ENCODE data around the gene HSPG2.

GRCh38 chr1:21931171-21932093, 5.7 kb downstream of the HSPG2 start:
- TF ChIP-seq CTCF (conservative IDR thresholded peaks at IDR 0.05 in 1 of 2, IDR thresholded peaks at IDR 0.05 in 1 of 2; ENCODE audit: extremely low read depth in 1 of 2, insufficient read depth in 1 of 2, low read depth in 1 of 2, low read length in 2 of 2) = no peak
- no peak for TF ChIP-seq EZH2 (IDR thresholded peaks at IDR 0.05; ENCODE audit: borderline replicate concordance, low read length)
